OCI-LY3 (cell line): ENCODE data around the gene THBS2.
A peak's percentile ranks its signal among the peaks of the same experiment; 100 is the strongest.

Experiments used
- H2AFZ ChIP-seq: fragments of 200-600, 300-600 bp; shearing (Covaris generic); 2 replicates; pipeline ENCODE4 v1.6.0; 2014; ENCODE audit warnings: antibody characterized with exemption, low read depth, low read length
- H3K27ac ChIP-seq: fragments of 200-600, 300-600 bp; sonication (generic); 2 replicates; pipeline ENCODE4 v1.5.1; 2014; ENCODE audit warnings: mild to moderate bottlenecking, low read length, moderate library complexity, mixed read lengths
- H3K27me3 ChIP-seq: fragments of 200-600, 300-600 bp; sonication (generic); 2 replicates; pipeline ENCODE4 v1.6.1; 2014; ENCODE audit warnings: low read depth, low read length, mixed read lengths
- H3K36me3 ChIP-seq: fragments of 200-600, 300-600 bp; sonication (generic); replicated peaks from 2 replicates; pipeline ENCODE3; 2014; ENCODE audit warnings: low read depth, low read length, mixed read lengths
- H3K4me1 ChIP-seq: fragments of 300-600, 200-600 bp; sonication (generic); 2 replicates; pipeline ENCODE4 v1.6.1; 2014; ENCODE audit warnings: low read length, mixed read lengths
- H3K4me2 ChIP-seq: fragments of 200-600, 300-600 bp; sonication (generic); 2 replicates; pipeline ENCODE4 v1.6.1; 2014; ENCODE audit warnings: low read length, mixed read lengths
- H3K4me3 ChIP-seq: fragments of 300-600, 200-600 bp; sonication (generic); 2 replicates; pipeline ENCODE4 v1.5.1; 2014; ENCODE audit warnings: antibody characterized with exemption, mild to moderate bottlenecking, low read length, moderate library complexity
- H3K79me2 ChIP-seq: fragments of 300-600, 200-600 bp; shearing (Covaris generic); 2 replicates; pipeline ENCODE4 v1.6.1; 2014; ENCODE audit warnings: mild to moderate bottlenecking, low read length, mixed read lengths
- H3K9ac ChIP-seq: fragments of 300-600, 200-600 bp; shearing (Covaris generic); 2 replicates; pipeline ENCODE4 v1.6.0; 2014; ENCODE audit warnings: mild to moderate bottlenecking, low read length, moderate library complexity
- H3K9me3 ChIP-seq: fragments of 200-600, 300-600 bp; shearing (Covaris generic); 2 replicates; pipeline ENCODE4 v1.6.1; 2014; ENCODE audit warnings: low read length, mixed read lengths; ENCODE audit not compliant: insufficient read depth
- H4K20me1 ChIP-seq: fragments of 200-600, 300-600 bp; sonication (generic); 2 replicates; pipeline ENCODE4 v1.6.1; 2016; ENCODE audit warnings: low read length, mixed read lengths; ENCODE audit not compliant: insufficient read depth
- CTCF ChIP-seq: fragments of 200-600, 300-600 bp; sonication (generic); IDR thresholded peaks from 2 replicates; pipeline ENCODE4 v1.5.1; 2014; ENCODE audit warnings: antibody characterized with exemption, low read length, low read depth
- EZH2phosphoT487 ChIP-seq: fragments of 200-600 bp; shearing (Covaris generic); IDR thresholded peaks from 2 replicates; pipeline ENCODE4 v1.6.1; 2018; ENCODE audit warnings: antibody characterized with exemption, mixed run types, low read depth

Gene THBS2

GRCh38 chr6:169189182-169189581, 64.5 kb downstream of the THBS2 start:
- no peaks in the 10 kb centered on the region for H3K9me3 ChIP-seq
- no peak overlapping the region for H3K27ac ChIP-seq
- H3K79me2 ChIP-seq: no peaks in the 10 kb centered on the region
- H3K4me2 ChIP-seq: no peak overlapping the region; the same call in 1 of the 2 replicates
- H3K9ac ChIP-seq: no peak overlapping the region
- H3K27me3 ChIP-seq: no peaks in the 10 kb centered on the region
- no peaks in the 10 kb centered on the region for H4K20me1 ChIP-seq
- H2AFZ ChIP-seq: no peak overlapping the region
- no peaks in the 10 kb centered on the region for H3K36me3 ChIP-seq
- no peak for TF ChIP-seq EZH2phosphoT487
- TF ChIP-seq CTCF: no peak
- peaks cover 22% of the 10 kb centered on the region for H3K4me1 ChIP-seq
- no peak overlapping the region for H3K4me3 ChIP-seq

- Histone ChIP-seq H3K27me3 (no peaks in the 10 kb centered on the region), H3K27ac (no peak overlapping the region), H3K36me3 (no peaks in the 10 kb centered on the region), H3K79me2 (no peaks in the 10 kb centered on the region), H3K4me3 (no peak overlapping the region), H4K20me1 (no peaks in the 10 kb centered on the region), H3K9me3 (no peaks in the 10 kb centered on the region), H2AFZ (peak overlapping the region; percentile 39; the same call in 1 of the 2 replicates), H3K4me1 (peaks cover 22% of the 10 kb centered on the region), H3K9ac (no peak overlapping the region), H3K4me2 (peak overlapping the region; percentile 28)
- TF ChIP-seq CTCF (no peak), EZH2phosphoT487 (no peak)
Observed at GRCh38 chr6:169188475-169188874, 65.2 kb downstream of the THBS2 start.

- TF ChIP-seq CTCF: no peak
- no peak for TF ChIP-seq EZH2phosphoT487
- H3K4me3 ChIP-seq: no peak overlapping the region
- no peaks in the 10 kb centered on the region for H3K27me3 ChIP-seq
- H4K20me1 ChIP-seq: no peaks in the 10 kb centered on the region
- H3K9ac ChIP-seq: no peak overlapping the region
- no peaks in the 10 kb centered on the region for H3K79me2 ChIP-seq
- peaks cover 22% of the 10 kb centered on the region for H3K4me1 ChIP-seq
- peak overlapping the region; percentile 39; the same call in 1 of the 2 replicates for H2AFZ ChIP-seq
- H3K36me3 ChIP-seq: no peaks in the 10 kb centered on the region
- H3K27ac ChIP-seq: no peak overlapping the region
- no peaks in the 10 kb centered on the region for H3K9me3 ChIP-seq
- peak overlapping the region; percentile 28 for H3K4me2 ChIP-seq
Observed at GRCh38 chr6:169188051-169188470, 65.6 kb downstream of the THBS2 start.

GRCh38 chr6:169186496-169187169, 67.0 kb downstream of the THBS2 start:
- Histone ChIP-seq H3K4me3 (no peak overlapping the region), H3K27ac (no peak overlapping the region), H2AFZ (no peak overlapping the region), H3K9ac (no peak overlapping the region), H3K36me3 (no peaks in the 10 kb centered on the region), H3K79me2 (no peaks in the 10 kb centered on the region), H3K27me3 (no peaks in the 10 kb centered on the region), H3K4me2 (peak overlapping the region; percentile 32; the same call in 1 of the 2 replicates), H4K20me1 (no peaks in the 10 kb centered on the region), H3K4me1 (peaks cover 22% of the 10 kb centered on the region), H3K9me3 (no peaks in the 10 kb centered on the region)
- TF ChIP-seq EZH2phosphoT487 (no peak), CTCF (no peak)
